ENCODE results near the gene NMUR2. TPM values are rescaled to one million over a fixed set of nuclear protein-coding genes. Genes with fewer than 3 reads are reported as not detected.

The NMUR2 gene
- total RNA-seq, 1 experiment from 2014 or later: not detected

GRCh38 chr5:152358861-152359568, 46.1 kb downstream of the NMUR2 start:
- Mint-ChIP-seq H3K27ac (ENCODE audit: low read depth, unreplicated experiment) (no peak overlapping the region), H3K27me3 (ENCODE audit: insufficient read depth, unreplicated experiment) (peaks cover 12% of the 10 kb centered on the region), H3K4me3 (ENCODE audit: unreplicated experiment) (no peak overlapping the region), H3K36me3 (ENCODE audit: insufficient read depth, unreplicated experiment) (no peaks in the 10 kb centered on the region), H3K4me1 (ENCODE audit: insufficient read depth, unreplicated experiment) (no peaks in the 10 kb centered on the region), H3K9me3 (ENCODE audit: unreplicated experiment) (no peaks in the 10 kb centered on the region)
- no TSS peak for BruUV-seq (replicated peaks)
- ChIA-PET CTCF (interaction anchor here (1.4 kb wide), 1 partner anchor 9 kb away, joined by 8 read pairs; no protein-coding TSS in a partner anchor), POLR2A (no interaction called here)
- no peak for TF ChIP-seq CTCF (IDR thresholded peaks at IDR 0.05; ENCODE audit: unreplicated experiment)
- no peak for DNase-seq (ENCODE audit: unreplicated experiment)
- intact Hi-C loops (cut with micrococcal nuclease): no loop called here

DNA sequence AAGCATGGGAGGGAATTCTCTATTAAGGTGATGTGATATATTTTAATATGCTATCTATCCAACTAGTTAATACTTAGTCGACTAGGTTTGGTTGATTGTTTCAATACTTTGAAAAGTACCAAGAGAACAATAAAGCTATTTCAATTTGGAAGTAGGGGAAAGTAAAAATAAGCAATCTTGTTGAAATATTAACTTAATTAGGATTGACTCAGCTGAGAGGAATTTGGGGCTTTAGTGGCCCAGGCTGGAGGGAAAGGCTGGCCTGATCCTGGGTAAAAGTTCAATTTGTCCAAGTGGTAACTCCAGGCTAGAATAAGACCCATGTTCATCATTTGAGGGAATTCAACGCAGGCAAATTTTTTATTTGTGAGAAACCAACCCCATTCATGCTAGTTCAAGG, 48.6 kb downstream of the NMUR2 start:
- no peak overlapping the region for H3K27ac Mint-ChIP-seq (ENCODE audit: low read depth, unreplicated experiment)
- H3K36me3 Mint-ChIP-seq (ENCODE audit: insufficient read depth, unreplicated experiment): no peaks in the 10 kb centered on the region
- CTCF ChIA-PET: interaction anchor here (0.6 to 2.5 kb wide), 3 partner anchors 9 to 459 kb away, joined by 3 to 14 read pairs (median 3); no protein-coding TSS in a partner anchor

DNA sequence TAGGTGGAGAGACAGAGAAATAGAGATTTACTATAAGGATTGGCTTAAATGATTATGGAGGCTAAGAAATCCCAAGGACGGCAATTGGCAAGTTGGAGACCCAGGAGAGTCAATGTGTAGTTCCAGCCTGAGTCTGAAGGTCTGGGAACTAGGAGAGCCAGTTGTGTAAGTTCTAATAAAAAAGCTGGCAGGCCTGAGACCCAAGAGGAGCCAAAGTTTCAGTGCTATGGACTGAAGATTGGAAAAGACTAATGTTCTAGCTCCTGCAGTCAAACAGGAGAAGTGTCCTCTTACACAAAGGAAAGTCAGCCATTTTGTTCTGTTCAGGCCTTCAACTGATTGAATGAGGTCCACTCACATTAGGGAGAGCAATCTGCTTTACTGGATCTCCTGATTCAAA, 50.0 kb downstream of the NMUR2 start:
- Mint-ChIP-seq H3K4me3 (ENCODE audit: unreplicated experiment) (no peak overlapping the region), H3K9me3 (ENCODE audit: unreplicated experiment) (no peaks in the 10 kb centered on the region), H3K27me3 (ENCODE audit: insufficient read depth, unreplicated experiment) (peaks cover under 1% of the 10 kb centered on the region), H3K27ac (ENCODE audit: low read depth, unreplicated experiment) (no peak overlapping the region), H3K36me3 (ENCODE audit: insufficient read depth, unreplicated experiment) (no peaks in the 10 kb centered on the region), H3K4me1 (ENCODE audit: insufficient read depth, unreplicated experiment) (no peaks in the 10 kb centered on the region)
- no peak for DNase-seq (ENCODE audit: unreplicated experiment)
- ChIA-PET CTCF (no interaction called here), POLR2A (no interaction called here)
- intact Hi-C loops (cut with micrococcal nuclease): no loop called here
- BruUV-seq (replicated peaks): no TSS peak
- TF ChIP-seq CTCF (IDR thresholded peaks at IDR 0.05; ENCODE audit: unreplicated experiment): no peak

More for the DNA sequence above, 48.6 kb downstream of the NMUR2 start:
- no peaks in the 10 kb centered on the region for H3K9me3 Mint-ChIP-seq (ENCODE audit: unreplicated experiment)
- BruUV-seq (replicated peaks): no TSS peak
- H3K4me3 Mint-ChIP-seq (ENCODE audit: unreplicated experiment): no peak overlapping the region
- no peak for TF ChIP-seq CTCF (IDR thresholded peaks at IDR 0.05; ENCODE audit: unreplicated experiment)
- no peaks in the 10 kb centered on the region for H3K4me1 Mint-ChIP-seq (ENCODE audit: insufficient read depth, unreplicated experiment)
- no peak for DNase-seq (ENCODE audit: unreplicated experiment)
- peaks cover 12% of the 10 kb centered on the region for H3K27me3 Mint-ChIP-seq (ENCODE audit: insufficient read depth, unreplicated experiment)
- POLR2A ChIA-PET: interaction anchor here (0.6 kb wide), 1 partner anchor 22 kb away, joined by 3 read pairs; no protein-coding TSS in a partner anchor
- intact Hi-C loops (cut with micrococcal nuclease): no loop called here

GRCh38 chr5:152353001-152353400, 52.1 kb downstream of the NMUR2 start:
- DNase-seq (ENCODE audit: unreplicated experiment): no peak
- no TSS peak for BruUV-seq (replicated peaks)
- H3K27ac Mint-ChIP-seq (ENCODE audit: low read depth, unreplicated experiment): no peak overlapping the region
- no peaks in the 10 kb centered on the region for H3K36me3 Mint-ChIP-seq (ENCODE audit: insufficient read depth, unreplicated experiment)
- H3K4me1 Mint-ChIP-seq (ENCODE audit: insufficient read depth, unreplicated experiment): no peaks in the 10 kb centered on the region
- intact Hi-C loops (cut with micrococcal nuclease): no loop called here
- no peak for TF ChIP-seq CTCF (IDR thresholded peaks at IDR 0.05; ENCODE audit: unreplicated experiment)
- no peak overlapping the region for H3K4me3 Mint-ChIP-seq (ENCODE audit: unreplicated experiment)
- POLR2A ChIA-PET: interaction anchor here (0.6 kb wide), 1 partner anchor 16 kb away, joined by 3 read pairs; no protein-coding TSS in a partner anchor
- H3K9me3 Mint-ChIP-seq (ENCODE audit: unreplicated experiment): no peaks in the 10 kb centered on the region
- H3K27me3 Mint-ChIP-seq (ENCODE audit: insufficient read depth, unreplicated experiment): no peaks in the 10 kb centered on the region
- CTCF ChIA-PET: interaction anchor here (1.9 kb wide), 1 partner anchor 211 kb away, joined by 6 read pairs; no protein-coding TSS in a partner anchor
